ENCODE data around the gene CACNA2D3.

Gene CACNA2D3

DNA sequence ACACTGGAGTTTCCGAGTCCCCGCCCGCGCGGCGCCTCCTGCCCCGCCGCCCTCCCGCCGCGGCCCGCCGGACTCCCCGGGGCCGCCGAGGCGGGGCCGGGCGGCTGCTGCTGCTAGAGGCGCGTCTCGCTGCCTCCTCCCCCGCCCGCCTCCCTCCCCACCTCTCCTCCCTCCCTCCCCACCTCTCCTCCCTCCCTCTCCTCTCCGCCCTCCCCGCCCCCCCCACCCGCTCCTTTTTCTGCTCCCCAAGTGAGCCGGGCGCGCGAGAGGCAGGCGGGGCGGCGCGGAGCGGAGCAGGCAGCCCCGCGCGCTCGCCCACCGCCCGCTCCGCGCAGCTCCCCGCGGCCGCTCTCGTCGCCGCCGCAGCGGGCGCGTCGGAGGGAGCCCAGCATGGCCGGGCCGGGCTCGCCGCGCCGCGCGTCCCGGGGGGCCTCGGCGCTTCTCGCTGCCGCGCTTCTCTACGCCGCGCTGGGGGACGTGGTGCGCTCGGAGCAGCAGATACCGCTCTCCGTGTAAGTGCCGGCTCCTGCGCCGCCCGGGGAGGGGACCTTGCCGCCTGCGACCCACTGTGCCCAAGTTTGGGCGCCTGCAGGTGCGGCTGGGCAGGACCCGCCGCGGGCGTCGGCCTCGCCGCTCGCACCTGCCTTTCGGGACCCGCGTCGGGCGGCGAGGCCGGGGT, at the start of gene CACNA2D3:
CACNA2D3 (plus strand) TSS at position 229 of the 679 bp plus-strand sequence.
- TF ChIP-seq FOXP2 (optimal IDR thresholded peaks at IDR 0.05; ENCODE audit: control extremely low read depth, extremely low read length, insufficient read depth) (no peak), EZH2 (IDR thresholded peaks at IDR 0.05) (no peak), POLR2AphosphoS5 (IDR thresholded peaks at IDR 0.05; ENCODE audit: borderline replicate concordance, low read depth, low read length) (no peak)
- no peak within 1 kb of the TSS for H3K9ac ChIP-seq (ENCODE audit: insufficient read length)
- DNase-seq (ENCODE audit: low read depth, low spot score): no peak
- H3K9me3 ChIP-seq (ENCODE audit: low read depth, low read length): no peaks in the 10 kb centered on the region
- H3K4me3 ChIP-seq: no peak within 1 kb of the TSS
- H3K36me3 ChIP-seq (ENCODE audit: insufficient read depth, low read length): no peaks in the 10 kb centered on the region
- H3K27ac ChIP-seq: no peak within 1 kb of the TSS

DNA sequence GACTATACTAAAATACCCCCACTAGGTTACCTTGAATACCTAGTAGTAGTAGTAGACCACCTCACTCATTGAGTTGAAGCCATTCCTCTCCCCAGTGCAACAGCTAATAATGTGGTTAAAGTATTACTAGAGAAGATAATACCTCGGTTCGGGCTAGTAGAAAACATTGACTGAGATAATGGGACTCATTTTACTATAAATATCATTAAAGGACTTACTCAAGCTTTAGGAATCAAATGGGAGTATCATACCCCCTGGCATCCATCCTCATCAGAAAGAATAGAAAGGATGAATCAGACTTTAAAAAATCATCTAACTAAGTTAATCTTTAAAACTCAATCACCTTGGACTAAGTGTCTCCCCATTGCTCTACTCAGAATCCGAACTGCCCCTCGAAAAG, 49.0 kb upstream of the CACNA2D3 start:
- DNase-seq (ENCODE audit: low read depth, low spot score): no peak
- Histone ChIP-seq H3K4me3 (no peak overlapping the region), H3K9me3 (ENCODE audit: low read depth, low read length) (no peaks in the 10 kb centered on the region), H3K9ac (ENCODE audit: insufficient read length) (no peak overlapping the region), H3K36me3 (ENCODE audit: insufficient read depth, low read length) (no peaks in the 10 kb centered on the region), H3K27ac (no peak overlapping the region)
- TF ChIP-seq POLR2AphosphoS5 (IDR thresholded peaks at IDR 0.05; ENCODE audit: borderline replicate concordance, low read depth, low read length) (no peak), EZH2 (IDR thresholded peaks at IDR 0.05) (no peak), FOXP2 (optimal IDR thresholded peaks at IDR 0.05; ENCODE audit: control extremely low read depth, extremely low read length, insufficient read depth) (no peak)

DNA sequence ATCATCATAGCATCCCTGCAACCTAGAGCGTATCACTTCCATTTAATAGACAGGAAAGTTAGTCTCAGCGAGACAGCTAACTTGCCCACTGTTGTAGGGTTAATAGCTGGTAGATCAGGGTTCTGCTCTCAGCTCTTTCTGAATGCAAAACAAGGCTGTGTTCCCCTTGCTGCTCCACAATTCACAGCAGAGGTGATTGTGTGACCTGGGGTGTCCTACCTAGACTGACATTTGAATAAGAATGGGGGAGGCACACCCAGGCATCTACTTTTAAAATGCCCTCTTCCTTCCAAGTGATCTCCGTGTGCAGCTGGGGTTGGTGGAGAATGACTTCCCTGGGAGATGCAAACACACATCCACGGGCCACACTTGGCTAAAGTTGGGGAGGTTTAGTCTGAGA, 43.0 kb upstream of the CACNA2D3 start:
- H3K36me3 ChIP-seq (ENCODE audit: insufficient read depth, low read length): no peaks in the 10 kb centered on the region
- H3K9ac ChIP-seq (ENCODE audit: insufficient read length): no peak overlapping the region
- no peak for DNase-seq (ENCODE audit: low read depth, low spot score)
- no peak overlapping the region for H3K4me3 ChIP-seq
- TF ChIP-seq POLR2AphosphoS5 (IDR thresholded peaks at IDR 0.05; ENCODE audit: borderline replicate concordance, low read depth, low read length): no peak
- no peak for TF ChIP-seq FOXP2 (optimal IDR thresholded peaks at IDR 0.05; ENCODE audit: control extremely low read depth, extremely low read length, insufficient read depth)
- TF ChIP-seq EZH2 (IDR thresholded peaks at IDR 0.05): no peak
- H3K27ac ChIP-seq: no peak overlapping the region
- H3K9me3 ChIP-seq (ENCODE audit: low read depth, low read length): no peaks in the 10 kb centered on the region

DNA sequence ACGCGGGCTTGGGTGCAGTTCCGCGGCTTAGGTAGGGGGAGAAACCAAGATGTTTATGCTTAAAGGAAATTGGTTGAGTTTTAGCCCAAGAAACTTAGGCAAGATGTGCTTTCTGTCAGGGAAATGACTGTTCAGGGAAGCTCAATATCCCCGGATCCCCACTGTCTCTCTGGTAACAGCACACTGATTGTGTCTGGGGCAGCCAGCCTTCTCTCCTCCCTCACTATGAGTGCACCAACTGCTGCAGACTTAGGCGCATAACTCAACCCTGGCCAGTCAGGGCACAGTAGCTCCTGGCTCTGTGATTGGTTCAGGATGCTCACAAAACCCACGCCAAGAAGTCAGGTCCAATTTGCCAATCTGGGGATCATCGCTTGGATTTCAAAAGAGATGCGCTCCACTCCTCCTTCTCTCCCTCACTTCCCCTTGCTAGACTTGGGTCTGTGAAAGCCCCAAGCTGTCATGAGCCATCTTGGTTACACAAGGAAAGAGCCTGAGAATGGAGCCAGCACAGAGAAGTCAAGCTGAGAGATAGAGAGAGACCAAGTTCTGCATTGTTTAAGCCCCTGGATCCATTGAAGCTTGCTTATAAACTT, 42.5 kb upstream of the CACNA2D3 start:
- H3K4me3 ChIP-seq: no peak overlapping the region
- no peak overlapping the region for H3K27ac ChIP-seq
- H3K9ac ChIP-seq (ENCODE audit: insufficient read length): no peak overlapping the region

DNA sequence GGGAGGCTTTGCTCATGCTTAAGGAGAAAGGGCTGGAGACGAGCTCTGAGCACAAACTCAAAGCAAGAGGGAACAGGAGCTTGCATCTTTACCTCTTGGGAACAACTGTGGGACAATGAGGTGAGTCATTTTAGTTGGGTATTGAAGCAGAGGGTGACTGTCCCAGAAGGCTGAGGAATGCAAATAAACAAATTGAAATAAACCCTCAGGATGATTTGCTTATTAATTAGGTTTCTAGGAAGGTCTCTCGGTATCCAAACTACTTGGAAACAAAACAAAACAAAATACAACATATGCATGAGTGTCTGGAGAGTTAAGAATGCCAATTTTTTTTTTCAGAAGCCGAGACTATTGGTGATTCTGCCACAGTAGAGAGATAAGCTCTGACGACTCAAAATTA, 38.4 kb upstream of the CACNA2D3 start:
- TF ChIP-seq EZH2 (IDR thresholded peaks at IDR 0.05): no peak
- Histone ChIP-seq H3K27ac (no peak overlapping the region), H3K4me3 (no peak overlapping the region), H3K36me3 (ENCODE audit: insufficient read depth, low read length) (no peaks in the 10 kb centered on the region), H3K9ac (ENCODE audit: insufficient read length) (no peak overlapping the region), H3K9me3 (ENCODE audit: low read depth, low read length) (no peaks in the 10 kb centered on the region)
- no peak for DNase-seq (ENCODE audit: low read depth, low spot score)

More for the DNA sequence above, 42.5 kb upstream of the CACNA2D3 start:
- TF ChIP-seq POLR2AphosphoS5 (IDR thresholded peaks at IDR 0.05; ENCODE audit: borderline replicate concordance, low read depth, low read length) (no peak), FOXP2 (optimal IDR thresholded peaks at IDR 0.05; ENCODE audit: control extremely low read depth, extremely low read length, insufficient read depth) (no peak), EZH2 (IDR thresholded peaks at IDR 0.05) (no peak)
- Histone ChIP-seq H3K36me3 (ENCODE audit: insufficient read depth, low read length) (no peaks in the 10 kb centered on the region), H3K9me3 (ENCODE audit: low read depth, low read length) (no peaks in the 10 kb centered on the region)
- DNase-seq (ENCODE audit: low read depth, low spot score): no peak

DNA sequence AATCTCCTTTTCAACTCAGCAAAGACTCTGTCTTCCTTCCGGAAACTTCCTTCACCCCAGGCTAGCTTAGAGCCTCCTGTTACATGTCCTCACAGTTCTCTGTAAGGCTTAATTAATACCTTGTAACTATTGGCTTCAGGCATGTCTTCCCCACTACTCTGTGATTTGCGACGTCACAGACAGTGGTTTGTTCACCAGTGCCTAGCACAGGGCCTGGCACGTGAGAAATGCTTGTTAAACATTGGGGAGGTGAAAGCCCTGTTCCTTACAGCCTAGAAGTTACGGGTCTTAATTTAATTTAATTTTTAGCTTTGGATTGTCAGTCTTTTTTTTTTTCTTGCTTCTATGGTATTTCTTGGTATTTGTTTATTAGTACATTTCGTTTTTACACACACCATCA, 36.4 kb upstream of the CACNA2D3 start:
- Histone ChIP-seq H3K36me3 (ENCODE audit: insufficient read depth, low read length) (no peaks in the 10 kb centered on the region), H3K9ac (ENCODE audit: insufficient read length) (no peak overlapping the region), H3K27ac (no peak overlapping the region), H3K4me3 (no peak overlapping the region), H3K9me3 (ENCODE audit: low read depth, low read length) (no peaks in the 10 kb centered on the region)
- TF ChIP-seq FOXP2 (optimal IDR thresholded peaks at IDR 0.05; ENCODE audit: control extremely low read depth, extremely low read length, insufficient read depth) (no peak), EZH2 (IDR thresholded peaks at IDR 0.05) (no peak), POLR2AphosphoS5 (IDR thresholded peaks at IDR 0.05; ENCODE audit: borderline replicate concordance, low read depth, low read length) (no peak)
- no peak for DNase-seq (ENCODE audit: low read depth, low spot score)

DNA sequence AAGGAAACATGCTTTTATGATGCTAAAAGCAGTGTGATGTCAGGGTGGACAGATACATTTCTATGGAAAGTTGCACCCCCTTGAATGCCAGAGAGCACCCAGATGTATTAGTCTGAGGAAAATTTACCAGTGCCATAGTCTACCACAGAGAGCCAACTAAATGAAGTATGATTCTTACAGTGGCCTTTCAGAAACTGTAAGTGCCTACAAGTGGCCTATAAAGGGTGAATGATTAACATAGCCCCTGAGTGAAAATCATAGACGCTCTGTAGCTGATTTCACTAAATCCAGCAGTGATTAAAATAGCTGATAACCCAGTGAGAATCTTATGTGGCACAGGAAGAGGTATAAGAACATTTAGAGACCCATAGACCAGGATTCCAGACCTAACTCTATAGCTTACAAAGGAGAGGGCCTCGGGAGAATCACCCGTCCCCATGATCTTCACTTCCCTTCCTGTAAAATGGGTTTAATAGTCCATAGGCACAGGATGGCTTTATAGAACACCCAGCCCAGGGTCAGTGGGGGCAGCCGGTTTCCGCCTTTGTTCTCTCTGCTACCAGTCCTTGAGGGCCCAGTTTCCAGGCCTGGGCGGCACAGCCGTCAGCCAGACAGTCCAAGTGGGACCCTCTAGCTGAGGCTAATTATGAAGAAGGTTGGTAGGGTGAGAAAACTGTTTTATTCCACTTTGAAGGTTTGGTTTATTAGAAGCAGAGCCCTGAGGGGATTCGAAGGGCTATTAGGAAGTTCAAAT, 35.5 kb upstream of the CACNA2D3 start:
- Histone ChIP-seq H3K36me3 (ENCODE audit: insufficient read depth, low read length) (no peaks in the 10 kb centered on the region), H3K27ac (no peak overlapping the region), H3K9ac (ENCODE audit: insufficient read length) (no peak overlapping the region), H3K9me3 (ENCODE audit: low read depth, low read length) (no peaks in the 10 kb centered on the region), H3K4me3 (no peak overlapping the region)
- DNase-seq (ENCODE audit: low read depth, low spot score): no peak
- no peak for TF ChIP-seq EZH2 (IDR thresholded peaks at IDR 0.05)
- no peak for TF ChIP-seq FOXP2 (optimal IDR thresholded peaks at IDR 0.05; ENCODE audit: control extremely low read depth, extremely low read length, insufficient read depth)
- TF ChIP-seq POLR2AphosphoS5 (IDR thresholded peaks at IDR 0.05; ENCODE audit: borderline replicate concordance, low read depth, low read length): no peak

DNA sequence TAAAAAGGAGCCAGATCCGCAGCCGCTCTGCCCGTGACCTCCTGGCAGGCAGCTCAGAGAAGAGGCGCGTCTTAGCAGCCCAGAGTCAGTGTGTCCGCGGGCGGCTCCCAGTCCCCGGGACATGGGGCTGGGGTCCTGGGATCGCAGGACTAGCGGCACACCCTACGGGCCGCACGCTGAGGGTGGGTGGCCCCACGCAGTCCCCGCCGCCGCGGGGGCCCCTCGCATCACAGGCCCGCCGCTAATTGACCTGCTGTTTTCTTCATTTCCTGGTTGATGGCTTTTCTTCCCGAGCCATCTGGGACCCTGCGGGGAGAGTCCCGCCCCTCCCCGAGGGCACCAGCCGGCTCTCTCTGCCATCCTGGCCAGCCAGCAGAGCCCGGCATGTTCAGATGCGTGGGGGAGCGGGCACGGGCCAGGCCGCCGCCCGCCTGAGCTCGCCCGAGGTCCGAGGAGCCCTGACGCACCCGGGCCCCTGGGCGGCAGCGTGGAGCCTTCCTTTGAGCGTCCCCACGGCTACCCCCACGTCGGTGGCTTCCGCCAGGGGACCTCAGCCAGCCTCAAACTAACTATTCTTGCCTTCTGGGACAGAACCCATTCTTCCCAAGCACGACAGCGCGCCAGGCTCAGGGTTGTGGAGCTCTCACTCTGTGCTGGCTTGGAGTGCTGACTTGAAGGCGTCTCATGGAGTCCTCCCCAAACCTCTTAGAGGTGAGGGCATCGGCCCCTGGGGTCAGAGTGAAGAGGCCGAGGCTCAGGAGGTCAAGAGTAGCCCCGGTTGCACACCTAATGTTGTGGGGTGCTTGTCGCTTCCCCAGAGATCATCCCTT, 34.6 kb upstream of the CACNA2D3 start:
- H3K36me3 ChIP-seq (ENCODE audit: insufficient read depth, low read length): no peaks in the 10 kb centered on the region
- H3K9me3 ChIP-seq (ENCODE audit: low read depth, low read length): no peaks in the 10 kb centered on the region
- H3K4me3 ChIP-seq: no peak overlapping the region
- H3K27ac ChIP-seq: no peak overlapping the region
- TF ChIP-seq EZH2 (IDR thresholded peaks at IDR 0.05): no peak
- no peak for TF ChIP-seq FOXP2 (optimal IDR thresholded peaks at IDR 0.05; ENCODE audit: control extremely low read depth, extremely low read length, insufficient read depth)
- TF ChIP-seq POLR2AphosphoS5 (IDR thresholded peaks at IDR 0.05; ENCODE audit: borderline replicate concordance, low read depth, low read length): no peak
- no peak overlapping the region for H3K9ac ChIP-seq (ENCODE audit: insufficient read length)
- no peak for DNase-seq (ENCODE audit: low read depth, low spot score)
